GM12801 (cell line): Measurements from ENCODE around the gene ATP6AP1.

ENCODE experiments used
- CTCF ChIP-seq: IDR thresholded peaks from one replicate; pipeline ENCODE4 v1.5.1; 2011; ENCODE audit warnings: control low read depth; ENCODE audit not compliant: insufficient read length; ENCODE audit errors: extremely low read depth

The ATP6AP1 gene

GRCh38 chrX:154428176-154429171, at the start of gene ATP6AP1:
Gene ATP6AP1, plus strand, starts transcription at chrX:154428677. Its CDS starts 16 bp downstream, at chrX:154428693.
- TF ChIP-seq CTCF = no peak

GRCh38 chrX:154378799-154379568, 49.5 kb upstream of the ATP6AP1 start, which contains the start of gene EMD:
Gene EMD, plus strand, starts transcription at chrX:154379295. Its CDS starts 190 bp downstream, at chrX:154379485.
- TF ChIP-seq CTCF = no peak

- TF ChIP-seq CTCF = no peak
These were observed 48.9 kb upstream of the ATP6AP1 start for GRCh38 chrX:154379569-154379951.

GRCh38 chrX:154380153-154380552, 48.3 kb upstream of the ATP6AP1 start:
- no peak for TF ChIP-seq CTCF

- TF ChIP-seq CTCF = no peak
These were observed 47.7 kb upstream of the ATP6AP1 start for GRCh38 chrX:154380787-154381186.

GRCh38 chrX:154381271-154381670, 47.2 kb upstream of the ATP6AP1 start:
- no peak for TF ChIP-seq CTCF

- TF ChIP-seq CTCF = no peak
These were observed 45.9 kb upstream of the ATP6AP1 start for GRCh38 chrX:154382483-154383069.
